Measurements from ENCODE around the gene ETV3L.
A peak's percentile ranks its signal among the peaks of the same experiment; 100 is the strongest.

The ETV3L gene

GRCh38 chr1:157131281-157131680 lies 31.7 kb upstream of the ETV3L start:
- no peak for DNase-seq

- no peak for DNase-seq
These were observed 25.2 kb upstream of the ETV3L start for GRCh38 chr1:157124855-157125254.

- no peak for DNase-seq
These were observed 19.8 kb upstream of the ETV3L start for GRCh38 chr1:157119448-157119847.

GRCh38 chr1:157119008-157119407 lies 19.4 kb upstream of the ETV3L start:
- DNase-seq, result no peak

- DNase-seq, result no peak
These were observed 18.0 kb upstream of the ETV3L start for GRCh38 chr1:157117527-157118057.

GRCh38 chr1:157116737-157117103 lies 17.1 kb upstream of the ETV3L start:
- no peak for DNase-seq

GRCh38 chr1:157115851-157116736 lies 16.5 kb upstream of the ETV3L start:
- no peak for DNase-seq

- no peak for DNase-seq
These were observed 15.8 kb upstream of the ETV3L start for GRCh38 chr1:157115429-157115838.

- DNase-seq, result no peak
These were observed 14.8 kb upstream of the ETV3L start for GRCh38 chr1:157114183-157115121.

- DNase-seq, result no peak
These were observed 14.0 kb upstream of the ETV3L start for GRCh38 chr1:157113631-157114030.

GRCh38 chr1:157113106-157113505 lies 13.5 kb upstream of the ETV3L start:
- DNase-seq, result peak; percentile 84

- no peak for DNase-seq
These were observed 12.7 kb upstream of the ETV3L start for GRCh38 chr1:157112186-157112867.

GRCh38 chr1:157111396-157112165 lies 12.0 kb upstream of the ETV3L start:
- DNase-seq, result no peak

- DNase-seq, result no peak
These were observed 11.1 kb upstream of the ETV3L start for GRCh38 chr1:157110686-157111085.

- peak; percentile 84 for DNase-seq
These were observed 10.4 kb upstream of the ETV3L start for GRCh38 chr1:157110003-157110402.

GRCh38 chr1:157108448-157108847 lies 8.8 kb upstream of the ETV3L start:
- no peak for DNase-seq

- DNase-seq, result no peak
These were observed 8.1 kb upstream of the ETV3L start for GRCh38 chr1:157107702-157108101.

GRCh38 chr1:157106813-157107189 lies 7.2 kb upstream of the ETV3L start:
- no peak for DNase-seq

GRCh38 chr1:157105988-157106812 lies 6.6 kb upstream of the ETV3L start:
- peak; percentile 99 for DNase-seq

GRCh38 chr1:157105298-157105987 lies 5.8 kb upstream of the ETV3L start:
- no peak for DNase-seq

Data from suppressor macrophage treated with lipopolysaccharide for 4 hours (primary cell).